Measurements from ENCODE around the gene ACKR1.

The ACKR1 gene

GRCh38 chr1:159187647-159188374 lies 16.9 kb upstream of the ACKR1 start:
- no peak for DNase-seq (ENCODE audit: low read depth)

- DNase-seq (ENCODE audit: low read depth) = no peak
Measured at GRCh38 chr1:159188375-159188788, 16.3 kb upstream of the ACKR1 start.

DNA sequence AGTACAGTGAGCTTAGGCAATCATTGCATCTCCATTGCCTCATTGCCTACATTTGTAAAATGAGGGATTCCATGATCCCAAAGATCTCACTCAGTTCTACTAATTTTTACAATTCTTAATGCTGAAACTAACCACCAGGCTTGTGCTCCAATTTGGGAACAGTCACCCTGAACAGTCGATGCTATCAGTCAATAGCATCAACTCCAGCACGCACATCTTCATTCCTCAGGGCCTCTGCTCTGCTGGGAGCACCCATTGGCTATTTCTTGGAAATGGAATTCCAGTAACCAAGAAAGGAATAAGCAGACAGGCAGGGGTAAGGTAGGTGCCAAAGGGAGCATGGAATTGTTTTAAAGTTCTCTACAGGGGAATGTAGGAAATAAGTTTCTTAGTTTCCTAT lies 14.2 kb upstream of the ACKR1 start:
- no peak for DNase-seq (ENCODE audit: low read depth)

DNA sequence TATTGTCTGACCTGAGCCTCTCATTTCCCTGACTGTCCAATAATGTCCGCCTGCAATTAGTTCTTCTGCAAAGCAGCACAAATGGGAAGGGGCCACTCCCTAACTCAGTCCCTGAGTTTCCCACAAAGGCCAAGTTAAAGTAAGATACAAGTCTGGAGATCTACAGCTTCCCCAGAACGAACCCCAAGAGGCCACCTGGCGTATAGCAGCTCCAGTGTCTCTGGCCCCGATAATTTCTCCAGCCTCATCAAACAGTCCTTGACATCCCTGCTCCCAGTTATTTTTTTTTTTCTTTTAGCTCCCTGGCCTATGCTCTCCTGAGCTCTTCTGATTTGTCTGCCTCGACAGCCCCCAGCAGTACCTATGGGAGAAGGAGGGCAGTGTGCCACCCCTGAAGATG lies 8.1 kb upstream of the ACKR1 start:
- no peak for DNase-seq (ENCODE audit: low read depth)

- peak; percentile 60 for DNase-seq (ENCODE audit: low read depth)
Measured at GRCh38 chr1:159197561-159198557, 6.8 kb upstream of the ACKR1 start.

GRCh38 chr1:159199901-159200300 lies 4.8 kb upstream of the ACKR1 start:
- no peak for DNase-seq (ENCODE audit: low read depth)

DNA sequence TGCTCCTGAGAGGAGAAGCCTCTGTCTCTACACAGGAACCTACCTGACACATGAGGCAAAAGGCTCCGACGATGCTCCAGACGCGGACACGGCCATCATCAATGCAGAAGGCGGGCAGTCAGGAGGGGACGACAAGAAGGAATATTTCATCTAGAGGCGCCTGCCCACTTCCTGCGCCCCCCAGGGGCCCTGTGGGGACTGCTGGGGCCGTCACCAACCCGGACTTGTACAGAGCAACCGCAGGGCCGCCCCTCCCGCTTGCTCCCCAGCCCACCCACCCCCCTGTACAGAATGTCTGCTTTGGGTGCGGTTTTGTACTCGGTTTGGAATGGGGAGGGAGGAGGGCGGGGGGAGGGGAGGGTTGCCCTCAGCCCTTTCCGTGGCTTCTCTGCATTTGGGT lies 3.9 kb upstream of the ACKR1 start:
- DNase-seq (ENCODE audit: low read depth) = no peak

- DNase-seq (ENCODE audit: low read depth) = no peak
Measured at GRCh38 chr1:159201642-159202041, 3.0 kb upstream of the ACKR1 start.

- DNase-seq (ENCODE audit: low read depth) = no peak
Measured at GRCh38 chr1:159203610-159204009, 1.1 kb upstream of the ACKR1 start.

GRCh38 chr1:159205225-159205624 lies 550 bp downstream of the ACKR1 start:
- no peak for DNase-seq (ENCODE audit: low read depth)

- DNase-seq (ENCODE audit: low read depth) = no peak
Measured at GRCh38 chr1:159206110-159206509, 1.4 kb downstream of the ACKR1 start.

DNA sequence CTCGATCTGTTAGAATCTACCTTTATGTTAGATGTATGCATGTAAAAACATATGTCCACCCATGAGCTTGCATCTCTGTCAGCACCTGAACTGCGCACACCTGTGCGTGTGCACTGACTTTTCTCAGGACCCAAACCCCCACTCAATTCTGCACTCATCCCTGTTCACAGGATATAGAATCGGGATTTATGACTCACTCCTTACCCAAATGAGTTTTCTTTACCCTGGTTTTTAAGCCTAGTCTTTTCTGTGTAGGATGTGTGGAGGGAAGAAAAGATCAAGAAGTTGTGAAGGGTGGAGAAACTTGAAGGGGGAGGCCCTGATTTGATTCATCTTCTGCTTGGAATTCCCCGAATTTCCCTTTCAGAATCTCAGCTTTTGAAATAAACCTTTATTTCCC lies 2.4 kb downstream of the ACKR1 start:
- no peak for DNase-seq (ENCODE audit: low read depth)

DNA sequence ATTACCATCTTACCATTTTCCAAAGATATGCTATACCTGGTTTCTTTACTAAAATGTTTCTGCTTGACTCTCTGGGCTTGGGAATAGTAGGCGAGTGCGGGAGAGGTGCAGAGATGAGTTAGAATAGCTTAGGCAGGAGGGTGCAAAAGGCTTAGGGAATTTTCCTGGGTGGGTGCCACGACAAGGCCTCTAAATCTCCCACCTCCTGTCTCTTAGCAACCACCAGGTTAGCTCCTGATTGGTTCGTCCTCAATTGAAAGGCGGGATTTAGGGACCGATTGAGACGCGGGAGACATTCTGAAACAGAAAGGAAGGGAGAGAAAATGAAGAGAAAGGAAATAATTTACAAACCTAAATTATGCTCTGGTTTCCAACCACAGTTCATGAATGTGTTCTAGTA lies 3.1 kb downstream of the ACKR1 start:
- DNase-seq (ENCODE audit: low read depth) = no peak

GRCh38 chr1:159208175-159208825 lies 3.6 kb downstream of the ACKR1 start:
- no peak for DNase-seq (ENCODE audit: low read depth)

DNA sequence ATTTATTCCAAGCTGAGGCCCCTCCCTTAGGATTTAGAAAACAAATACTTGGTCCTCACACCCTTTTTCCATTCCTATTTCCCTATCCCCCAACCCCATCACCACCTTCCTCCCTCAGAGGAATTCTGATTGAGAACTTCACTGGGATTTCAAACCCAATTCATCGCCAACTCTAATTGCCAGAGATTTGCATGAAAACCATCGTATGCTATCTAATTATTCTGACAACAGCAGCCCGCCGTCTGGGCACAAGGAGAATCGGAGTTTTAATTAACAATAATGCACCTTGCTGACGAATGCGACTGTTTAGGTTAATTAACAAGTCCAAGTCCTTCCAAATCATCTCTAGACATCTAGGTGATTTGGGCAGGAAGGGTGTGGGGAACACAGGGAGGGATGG lies 4.4 kb downstream of the ACKR1 start:
- no peak for DNase-seq (ENCODE audit: low read depth)

GRCh38 chr1:159211331-159212136 lies 6.9 kb downstream of the ACKR1 start:
- no peak for DNase-seq (ENCODE audit: low read depth)

DNA sequence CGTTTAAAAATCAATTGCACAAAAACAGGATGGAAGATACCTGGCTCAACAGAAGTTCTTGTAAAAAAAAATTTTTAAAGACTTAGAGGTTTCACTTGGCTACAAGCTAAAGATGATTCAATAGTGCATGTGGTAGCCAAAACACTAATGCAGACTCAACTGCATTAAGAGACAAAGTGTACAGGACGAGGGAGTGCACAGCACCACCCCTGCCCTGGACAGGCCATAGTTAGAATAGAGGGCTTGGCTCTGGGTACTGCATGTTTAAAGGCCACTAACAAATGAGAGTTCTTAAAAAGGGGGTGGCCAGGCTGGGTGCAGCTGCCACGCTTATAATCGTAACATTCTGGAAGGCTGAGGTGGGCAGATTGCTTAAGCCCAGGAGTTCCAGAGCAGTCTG lies 7.9 kb downstream of the ACKR1 start:
- DNase-seq (ENCODE audit: low read depth) = no peak

- DNase-seq (ENCODE audit: low read depth) = peak; percentile 2
Measured at GRCh38 chr1:159214149-159214760, 9.6 kb downstream of the ACKR1 start.

DNA sequence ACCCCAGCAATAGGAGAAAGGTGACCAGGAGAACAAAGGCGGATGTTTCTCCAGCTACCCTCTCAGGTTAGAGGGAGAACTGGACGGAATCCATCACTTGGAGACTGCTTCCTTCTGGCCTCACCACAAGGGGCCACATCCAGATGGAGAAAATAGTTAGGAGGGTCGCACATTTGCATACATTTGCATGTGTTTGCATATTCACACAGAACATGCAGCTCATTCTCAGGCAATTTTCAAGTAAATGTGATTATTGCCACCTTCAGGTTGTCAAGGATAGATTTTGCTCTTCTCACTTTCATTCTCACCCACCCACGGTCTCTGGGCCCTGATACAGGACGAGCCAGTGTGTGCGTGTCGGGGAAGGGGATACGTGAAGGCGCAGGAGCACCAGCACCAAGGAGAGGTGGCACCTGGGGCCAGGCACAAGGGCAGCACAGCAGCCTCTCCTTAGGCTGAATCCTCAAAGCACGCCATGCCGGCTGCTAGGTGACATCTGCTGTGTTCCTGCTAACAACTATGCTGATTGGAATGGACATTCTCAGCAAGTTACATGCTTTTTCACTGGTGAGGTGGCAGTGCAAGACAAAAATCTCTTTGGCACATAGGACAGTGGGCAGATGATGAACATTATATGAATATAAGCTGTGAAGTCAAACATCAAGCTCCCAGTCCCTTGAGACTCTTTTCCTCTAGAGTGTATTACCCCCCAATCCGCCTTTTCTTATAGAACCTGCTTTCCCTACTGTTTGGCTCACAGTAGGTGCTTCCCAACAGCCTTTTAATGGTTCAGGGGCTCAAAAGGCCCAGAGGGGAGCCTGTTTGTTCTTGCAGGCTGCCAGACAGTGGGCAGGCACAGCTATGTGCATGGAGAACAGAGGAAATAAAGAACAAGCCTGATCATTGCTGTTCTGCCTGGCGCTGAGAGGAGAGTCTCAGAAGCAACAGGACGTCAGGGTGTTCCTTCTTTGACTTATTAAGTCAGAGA lies 14.3 kb downstream of the ACKR1 start:
- no peak for DNase-seq (ENCODE audit: low read depth)
